Epidermal melanocyte (primary cell): ENCODE measurements around the gene PTEN.
"Not testable (repeated sequence)": the region's sequence is repeated elsewhere in the genome, so short reads cannot be mapped to it uniquely, and the experiment has no call there.

Source experiments
- DNase-seq: peaks from one replicate; pipeline ENCODE4 v3.0.0; 2011; ENCODE audit warnings: low spot score; ENCODE audit not compliant: insufficient read length

PTEN gene

DNA sequence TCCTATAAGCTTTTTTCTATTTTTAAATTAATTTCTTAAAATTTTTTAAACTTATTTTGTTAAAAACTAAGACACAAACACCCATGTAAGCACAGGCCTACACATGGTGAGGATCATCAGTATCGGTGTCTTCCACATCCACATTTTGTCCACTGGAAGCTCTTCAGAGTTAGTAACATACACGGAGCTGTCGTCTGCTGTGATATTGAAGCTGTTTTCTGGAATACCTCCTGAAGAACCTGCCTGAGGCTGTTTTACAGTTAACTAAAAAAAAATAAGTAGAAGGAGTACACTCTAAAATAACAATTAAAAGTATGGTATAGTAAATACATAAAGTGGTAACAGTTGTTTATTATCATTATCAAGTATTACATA, 17.8 kb upstream of the PTEN start:
- no peak for DNase-seq

DNA sequence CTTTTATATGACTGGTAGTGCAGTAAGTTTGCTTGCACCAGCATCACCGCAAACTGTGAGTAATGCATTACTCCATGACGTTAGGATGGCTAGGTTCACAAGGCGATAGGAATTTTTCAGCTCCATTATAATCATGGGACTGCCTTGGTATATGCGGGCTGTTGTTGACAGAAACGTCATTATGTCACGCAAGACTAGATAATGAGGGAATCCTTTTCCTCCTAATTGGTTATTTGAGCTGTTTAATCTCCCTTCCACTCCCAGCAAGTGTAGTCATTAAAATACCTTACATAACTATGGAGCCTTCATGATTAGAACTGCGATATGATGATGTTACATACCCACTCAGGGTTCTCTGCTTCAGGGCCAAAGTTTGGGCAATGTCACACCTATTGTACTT, 17.4 kb upstream of the PTEN start:
- DNase-seq = no peak

DNA sequence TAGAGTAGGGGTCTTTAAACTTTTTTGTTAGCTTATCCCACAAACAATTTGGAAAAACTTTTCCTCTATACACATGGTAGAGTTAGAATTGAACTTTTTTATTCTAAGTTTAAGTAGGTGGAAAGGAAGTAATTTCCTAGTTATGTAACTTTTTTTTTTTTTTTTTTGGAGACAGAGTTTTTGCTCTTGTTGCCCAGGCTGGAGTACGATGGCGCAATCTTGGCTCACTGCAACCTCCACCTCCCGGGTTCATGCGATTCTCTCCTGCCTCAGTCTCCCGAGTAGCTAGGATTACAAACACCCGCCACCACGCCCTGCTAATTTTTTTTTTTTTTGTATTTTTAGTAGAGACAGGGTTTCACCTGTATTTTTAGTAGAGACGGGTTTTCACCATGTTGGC, 16.7 kb upstream of the PTEN start:
- not testable (repeated sequence) for DNase-seq

DNA sequence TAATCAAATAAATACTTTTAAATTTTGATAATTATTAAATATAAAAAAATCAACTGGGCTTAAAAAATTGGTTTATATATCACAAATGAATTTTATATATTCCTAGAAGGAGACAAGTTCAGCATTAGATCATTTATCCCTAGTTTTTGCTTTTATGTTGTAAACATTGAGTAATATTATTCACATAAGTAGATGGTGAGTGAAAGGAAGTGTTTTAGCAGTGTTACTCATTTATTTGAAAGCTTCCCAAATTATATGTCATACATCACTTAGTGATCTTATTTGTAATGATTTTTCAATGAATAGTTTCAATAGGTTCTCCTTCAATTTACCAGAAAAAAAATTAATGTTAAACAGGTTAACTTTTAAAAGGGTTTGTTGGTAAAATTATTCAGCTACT, 15.9 kb upstream of the PTEN start:
- no peak for DNase-seq

DNA sequence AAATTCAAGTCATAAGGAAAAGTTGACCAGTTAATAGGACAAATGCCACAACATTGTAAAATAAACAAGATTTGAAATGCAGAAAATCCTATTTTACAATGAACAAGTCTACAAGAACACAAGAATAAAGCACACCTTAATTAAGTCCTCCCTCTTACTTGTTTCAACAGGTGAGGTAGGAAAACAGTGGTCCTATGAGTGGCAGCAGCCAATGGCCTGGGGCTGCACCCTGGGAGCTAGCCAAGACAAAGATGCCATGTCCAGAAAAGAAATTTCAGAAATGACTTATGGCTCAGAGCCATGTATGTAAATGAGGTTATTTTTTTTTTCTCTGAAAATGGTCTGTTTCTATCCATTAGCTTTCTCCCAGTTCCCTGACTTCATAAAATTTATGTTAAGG, 14.4 kb upstream of the PTEN start:
- DNase-seq = no peak

DNA sequence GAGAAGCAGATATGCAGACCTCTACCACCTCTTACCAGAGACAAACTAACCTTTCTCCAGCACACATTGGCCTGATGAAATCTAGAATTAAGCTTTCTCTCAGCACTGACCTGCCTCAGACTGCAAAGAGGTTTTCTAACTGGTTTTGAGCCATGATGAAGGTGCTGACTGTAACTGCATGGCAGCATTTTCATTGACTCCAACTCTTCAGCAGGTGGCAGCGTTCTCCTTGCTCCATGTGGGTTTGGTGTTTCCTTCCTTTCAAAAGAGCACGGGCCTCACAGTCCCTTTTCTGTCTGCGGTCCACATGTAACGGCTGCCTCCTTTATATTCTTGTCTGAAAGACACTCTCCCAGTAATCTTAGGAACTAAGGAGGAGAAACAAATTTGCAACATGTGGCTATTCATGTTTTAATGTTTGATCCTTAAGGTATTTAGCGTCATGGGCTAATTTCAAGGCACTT, 12.7 kb upstream of the PTEN start:
- DNase-seq = no peak

DNA sequence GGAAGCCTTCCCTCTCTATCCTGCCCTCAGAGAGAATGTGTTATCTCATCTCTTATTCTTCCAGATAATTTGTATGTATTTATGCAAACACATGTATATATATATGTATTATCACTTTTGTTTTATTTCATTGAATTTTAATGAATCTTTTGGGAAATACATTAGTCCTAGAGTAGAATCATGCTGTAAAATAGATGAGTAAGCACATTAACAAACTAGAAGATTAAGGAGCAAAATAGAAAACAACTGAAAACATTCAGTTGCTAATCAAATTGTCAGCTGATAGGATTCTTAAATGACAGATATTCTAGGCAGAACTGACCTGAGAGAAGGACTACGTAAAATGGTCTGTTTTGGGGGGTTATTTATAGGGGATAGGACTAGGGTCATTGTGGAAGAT, 11.3 kb upstream of the PTEN start:
- no peak for DNase-seq

DNA sequence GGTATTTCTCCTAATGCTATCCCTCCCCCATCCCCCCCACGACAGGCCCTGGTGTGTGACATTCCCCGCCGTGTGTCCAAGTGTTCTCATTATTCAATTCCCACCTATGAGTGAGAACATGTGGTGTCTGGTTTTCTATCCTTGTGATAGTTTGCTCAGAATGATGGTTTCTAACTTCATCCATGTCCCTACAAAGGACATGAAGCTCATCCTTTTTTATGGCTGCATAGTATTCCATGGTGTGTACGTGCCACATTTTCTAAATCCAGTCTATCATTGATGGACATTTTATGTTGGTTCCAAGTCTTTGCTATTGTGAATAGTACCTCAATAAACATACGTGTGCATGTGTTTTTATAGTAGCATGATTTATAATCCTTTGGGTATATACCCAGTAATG, 8.2 kb upstream of the PTEN start:
- DNase-seq = not testable (repeated sequence)

DNA sequence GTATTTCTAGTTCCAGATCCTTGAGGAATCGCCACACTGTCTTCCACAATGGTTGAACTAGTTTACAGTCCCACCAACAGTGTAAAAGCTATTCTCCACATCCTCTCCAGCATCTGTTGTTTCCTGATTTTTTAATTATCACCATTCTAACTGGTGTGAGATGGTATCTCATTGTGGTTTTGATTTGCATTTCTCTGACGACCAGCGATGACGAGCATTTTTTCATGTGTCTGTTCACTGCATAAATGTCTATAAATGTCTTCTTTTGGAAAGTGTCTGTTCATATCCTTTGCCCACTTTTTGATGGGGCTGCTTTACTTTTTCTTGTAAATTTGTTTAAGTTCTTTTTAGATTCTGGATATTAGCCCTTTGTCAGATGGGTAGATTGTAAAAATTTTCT, 7.8 kb upstream of the PTEN start:
- not testable (repeated sequence) for DNase-seq

DNA sequence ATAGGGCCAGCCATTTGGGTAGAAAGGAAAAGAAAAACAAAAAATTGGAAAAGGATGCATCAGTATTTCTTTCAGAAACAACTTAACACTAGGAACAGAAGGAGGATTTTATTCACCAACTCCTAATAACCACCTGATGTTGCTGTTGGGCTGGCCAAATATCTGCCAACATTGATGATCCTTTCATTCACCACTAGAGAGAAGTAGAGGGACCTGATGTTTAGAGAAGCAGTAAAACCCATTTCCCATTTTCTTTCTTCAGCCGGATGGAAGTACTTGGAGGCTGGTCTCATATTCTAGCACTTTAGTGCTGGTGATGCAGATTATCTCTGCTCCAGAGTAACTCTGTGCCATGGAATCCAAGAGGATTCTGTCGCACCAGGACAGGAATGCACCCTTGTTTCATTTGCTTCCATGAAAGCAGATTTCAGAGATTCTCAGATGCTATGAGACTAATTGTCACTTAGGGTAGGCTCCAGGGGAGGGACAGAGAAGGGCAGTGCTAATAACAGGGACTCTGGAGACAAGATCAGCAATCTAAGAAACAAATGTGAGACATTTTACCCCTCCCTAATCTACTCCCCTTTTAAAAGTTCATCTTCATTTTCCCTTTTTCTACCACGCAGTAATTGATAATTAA, 3.1 kb upstream of the PTEN start:
- no peak for DNase-seq

DNA sequence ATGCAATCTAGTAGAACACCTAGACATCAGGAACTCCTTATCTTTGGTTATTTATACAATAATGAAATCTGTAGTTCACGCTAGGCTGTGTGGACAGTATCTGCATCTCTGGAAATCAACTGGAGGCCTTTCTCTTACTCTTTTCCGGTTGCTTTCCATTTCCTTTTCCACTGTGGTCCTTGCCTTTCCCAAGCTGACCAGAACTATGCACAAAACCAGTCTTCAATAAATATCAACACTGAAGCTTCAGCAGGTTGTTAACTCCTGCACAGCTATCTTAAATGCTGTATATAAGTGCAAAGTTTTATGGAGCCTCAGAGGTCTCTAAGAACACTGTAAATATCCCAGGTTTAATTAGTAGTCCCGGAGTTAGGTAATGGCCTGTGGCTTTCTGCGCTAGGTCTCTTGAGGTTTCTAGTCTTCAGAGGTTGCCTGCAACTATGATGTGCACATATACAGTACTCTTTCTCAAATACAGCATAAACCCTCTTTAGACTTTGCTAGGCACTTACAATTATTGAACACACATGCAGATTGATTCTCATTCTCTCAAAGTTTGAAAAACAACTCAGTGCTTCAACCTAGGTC, 2.5 kb upstream of the PTEN start:
- no peak for DNase-seq

DNA sequence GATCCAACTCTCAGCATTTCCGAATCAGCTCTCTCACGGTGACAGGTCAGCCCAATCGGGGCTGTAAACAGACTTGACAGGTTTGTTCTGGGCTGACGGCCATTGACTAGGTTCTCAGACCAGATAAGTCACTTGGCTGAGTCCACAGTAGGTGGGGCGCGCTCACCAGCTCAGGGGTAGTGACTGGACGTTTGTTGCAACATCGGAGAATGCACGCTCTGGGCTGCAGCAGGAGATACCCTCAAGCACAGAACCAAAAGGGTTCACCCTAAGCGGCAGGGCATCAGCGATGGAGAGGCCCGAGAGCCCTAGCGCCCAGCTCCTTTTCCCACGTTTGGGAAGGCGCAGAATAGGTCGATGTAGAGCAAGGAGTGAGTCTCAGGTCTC, 1.9 kb upstream of the PTEN start:
- no peak for DNase-seq

DNA sequence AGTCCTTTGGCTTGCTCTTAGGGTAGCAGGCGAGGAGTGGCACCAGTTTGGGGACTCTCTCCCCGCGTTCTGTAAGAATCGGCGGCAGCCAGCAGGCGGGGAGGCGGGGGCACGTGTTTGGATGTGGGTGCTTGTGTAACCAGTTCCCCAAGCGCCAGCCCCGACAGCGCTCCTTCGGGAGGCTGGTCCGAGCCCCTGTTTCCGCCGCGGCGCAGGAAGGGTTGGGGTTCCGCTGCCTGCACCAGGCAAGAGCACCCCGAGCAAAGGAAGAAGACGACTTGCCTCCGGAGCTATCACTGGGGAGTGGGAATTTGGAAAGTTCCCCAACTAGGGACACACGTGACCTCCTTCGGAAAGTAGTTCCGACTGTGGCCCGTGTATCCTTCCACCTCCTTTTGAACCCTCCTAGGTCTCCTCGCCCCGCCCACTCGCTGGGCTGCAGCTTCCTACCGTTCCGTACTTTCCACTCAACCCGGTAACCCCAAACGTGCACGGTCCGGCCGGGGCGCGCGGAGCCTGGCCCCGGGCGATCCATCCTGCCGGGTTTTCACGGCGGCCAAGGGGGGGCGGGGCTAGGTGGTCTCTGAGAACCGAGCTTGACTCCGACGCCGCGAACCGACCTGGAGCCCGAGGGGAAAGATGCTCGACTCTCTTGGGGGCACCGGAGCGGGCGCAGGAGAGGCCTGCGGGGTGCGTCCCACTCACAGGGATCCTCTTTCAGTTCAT, 1.3 kb upstream of the PTEN start:
- DNase-seq = peak; percentile 79

DNA sequence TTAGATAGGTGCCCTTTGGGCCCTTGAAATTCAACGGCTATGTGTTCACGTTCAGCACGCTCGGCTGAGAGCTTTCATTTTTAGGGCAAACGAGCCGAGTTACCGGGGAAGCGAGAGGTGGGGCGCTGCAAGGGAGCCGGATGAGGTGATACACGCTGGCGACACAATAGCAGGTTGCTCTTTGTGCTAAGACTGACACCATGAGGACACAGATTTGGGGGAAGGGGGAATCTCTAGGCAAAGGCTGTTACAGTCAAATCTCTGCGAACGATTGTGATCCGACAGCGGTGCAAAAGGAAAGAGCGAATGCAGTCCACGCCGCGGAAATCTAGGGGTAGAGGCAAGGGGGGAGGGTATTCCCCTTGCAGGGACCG, 759 bp upstream of the PTEN start:
- no peak for DNase-seq

DNA sequence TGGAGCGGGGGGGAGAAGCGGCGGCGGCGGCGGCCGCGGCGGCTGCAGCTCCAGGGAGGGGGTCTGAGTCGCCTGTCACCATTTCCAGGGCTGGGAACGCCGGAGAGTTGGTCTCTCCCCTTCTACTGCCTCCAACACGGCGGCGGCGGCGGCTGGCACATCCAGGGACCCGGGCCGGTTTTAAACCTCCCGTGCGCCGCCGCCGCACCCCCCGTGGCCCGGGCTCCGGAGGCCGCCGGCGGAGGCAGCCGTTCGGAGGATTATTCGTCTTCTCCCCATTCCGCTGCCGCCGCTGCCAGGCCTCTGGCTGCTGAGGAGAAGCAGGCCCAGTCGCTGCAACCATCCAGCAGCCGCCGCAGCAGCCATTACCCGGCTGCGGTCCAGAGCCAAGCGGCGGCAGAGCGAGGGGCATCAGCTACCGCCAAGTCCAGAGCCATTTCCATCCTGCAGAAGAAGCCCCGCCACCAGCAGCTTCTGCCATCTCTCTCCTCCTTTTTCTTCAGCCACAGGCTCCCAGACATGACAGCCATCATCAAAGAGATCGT, 598 bp downstream of the PTEN start:
- not testable (repeated sequence) for DNase-seq

DNA sequence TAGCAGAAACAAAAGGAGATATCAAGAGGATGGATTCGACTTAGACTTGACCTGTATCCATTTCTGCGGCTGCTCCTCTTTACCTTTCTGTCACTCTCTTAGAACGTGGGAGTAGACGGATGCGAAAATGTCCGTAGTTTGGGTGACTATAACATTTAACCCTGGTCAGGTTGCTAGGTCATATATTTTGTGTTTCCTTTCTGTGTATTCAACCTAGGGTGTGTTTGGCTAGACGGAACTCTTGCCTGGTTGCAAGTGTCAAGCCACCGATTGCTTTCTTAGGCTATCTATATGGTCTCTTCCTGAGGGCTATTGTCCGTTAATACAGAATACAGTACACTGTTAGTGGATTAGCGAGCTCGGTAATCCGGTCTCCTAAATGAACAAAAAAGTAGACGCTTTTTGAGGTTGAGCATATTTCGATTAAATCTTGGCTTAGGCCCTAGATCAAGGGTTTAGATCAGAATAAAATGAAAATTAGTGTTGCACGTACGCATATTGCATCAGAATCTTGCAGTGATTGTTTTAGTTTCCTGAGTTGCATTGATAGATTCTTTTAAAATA, 1.2 kb downstream of the PTEN start:
- DNase-seq = no peak

DNA sequence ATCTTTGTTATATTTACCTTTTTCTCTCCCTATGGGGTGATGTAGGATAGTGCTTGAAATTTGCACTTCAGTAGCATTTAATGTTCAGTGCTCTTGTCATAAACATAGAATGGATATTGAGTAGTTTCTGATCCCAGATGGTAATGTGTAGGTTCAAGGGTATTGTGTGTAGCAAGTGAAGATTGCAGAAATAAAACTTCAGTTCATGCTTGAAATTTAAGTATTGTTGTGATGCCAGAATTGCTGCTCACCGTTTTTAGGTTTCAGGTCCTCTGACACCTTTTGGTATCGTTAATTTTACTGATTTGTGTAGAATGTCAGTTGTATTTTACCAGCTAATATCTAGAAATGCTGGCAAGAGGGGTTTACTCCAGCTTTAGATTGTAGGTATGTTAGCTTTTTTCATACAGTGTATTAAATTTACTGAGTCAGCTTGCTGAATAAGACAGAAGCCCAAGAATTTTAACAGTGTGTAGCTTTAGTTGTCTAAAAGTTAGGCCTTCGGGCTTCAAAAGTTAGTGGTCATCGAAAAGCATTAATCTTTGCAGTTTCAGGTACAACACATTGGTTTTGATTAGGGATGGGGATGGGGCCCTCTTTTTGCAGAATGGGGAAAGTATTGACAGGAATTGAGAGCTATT, 1.9 kb downstream of the PTEN start:
- no peak for DNase-seq

DNA sequence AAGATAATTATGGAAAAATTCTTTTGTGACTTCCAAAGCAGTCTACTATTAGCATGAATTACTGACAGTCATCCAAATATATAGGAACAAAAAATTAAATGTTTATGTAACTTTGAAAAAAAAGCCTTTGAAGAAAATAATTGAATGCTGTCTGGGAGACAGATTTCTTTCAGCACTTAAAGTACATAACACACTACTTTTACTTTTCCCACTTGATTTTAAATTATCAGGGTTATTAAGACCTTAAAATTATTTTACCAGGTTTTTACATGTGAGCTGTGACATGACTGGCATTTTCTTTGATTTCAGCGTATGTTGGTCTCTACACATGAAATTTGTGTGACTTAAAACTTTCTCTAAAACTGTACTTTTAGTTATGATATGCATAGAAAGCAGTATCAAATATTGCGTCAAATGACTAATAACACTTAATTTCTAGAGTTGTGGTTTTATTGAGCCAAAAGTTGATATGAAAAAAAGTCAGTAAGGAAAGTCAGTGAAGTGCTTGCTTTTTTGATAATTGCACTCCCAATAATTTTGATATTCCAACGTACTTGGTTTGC, 3.1 kb downstream of the PTEN start:
- no peak for DNase-seq

DNA sequence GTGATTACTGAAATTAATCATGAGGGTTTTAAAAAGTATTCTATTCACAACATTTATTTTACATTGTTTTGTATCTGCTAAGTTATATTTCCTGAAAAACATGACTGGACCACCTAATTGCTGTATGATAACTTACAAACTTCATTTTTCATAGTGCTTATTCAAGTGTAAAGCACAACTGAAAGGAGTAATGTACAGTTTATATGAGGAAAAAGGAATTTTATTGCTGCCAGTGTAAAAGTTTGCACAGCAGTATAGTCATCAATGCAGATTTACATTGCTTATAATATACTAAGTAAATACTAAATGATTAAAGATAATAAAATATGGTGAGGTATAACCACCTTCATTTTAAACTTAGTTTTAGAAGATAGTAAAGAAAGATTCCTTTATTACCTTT, 4.0 kb downstream of the PTEN start:
- DNase-seq = no peak

DNA sequence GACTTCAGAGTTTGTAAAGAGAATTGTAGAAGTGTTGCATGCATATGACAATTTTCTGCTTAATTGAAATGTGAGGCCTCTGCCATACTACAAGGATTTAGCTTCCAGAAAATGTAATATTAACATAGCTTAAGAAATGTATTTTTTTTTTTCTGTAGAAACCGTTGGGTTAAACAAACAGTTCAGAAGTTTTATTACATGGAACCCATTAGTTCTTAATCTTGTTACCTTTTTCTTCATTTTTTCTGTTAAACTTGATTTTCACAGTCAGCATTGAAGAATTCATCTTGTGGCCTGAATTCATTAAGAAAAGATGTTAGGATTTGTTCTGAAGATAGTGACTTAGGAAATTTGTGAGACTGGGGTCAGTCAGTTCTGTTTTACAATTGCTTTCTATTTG, 4.9 kb downstream of the PTEN start:
- DNase-seq = no peak

DNA sequence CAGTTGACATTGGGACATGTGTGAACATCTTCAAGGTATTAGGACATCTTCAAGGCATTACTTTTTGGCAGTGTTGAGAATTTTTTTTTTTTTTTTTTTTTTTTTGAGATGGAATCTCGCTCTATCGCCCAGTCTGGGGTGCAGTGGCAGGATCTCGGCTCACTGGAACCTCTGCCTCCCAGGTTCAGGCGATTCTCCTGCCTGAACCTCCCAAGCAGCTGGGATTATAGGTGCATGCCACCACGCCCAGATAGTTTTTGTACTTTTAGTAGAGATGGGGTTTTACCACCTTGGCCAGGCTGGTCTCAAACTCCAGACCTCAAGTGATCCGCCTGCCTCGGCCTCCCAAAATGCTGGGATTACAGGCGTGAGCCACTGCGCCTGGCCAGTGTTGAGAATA, 5.7 kb downstream of the PTEN start:
- not testable (repeated sequence) for DNase-seq
